DMS53 (cell line): Measurements from ENCODE around the gene C6orf132.
A peak's percentile ranks its signal among the peaks of the same experiment; 100 is the strongest.

Source experiments
- DNase-seq: peaks from one replicate; lab custom pipeline; 2025; lab: John Stamatoyannopoulos, UW

Gene C6orf132

DNA sequence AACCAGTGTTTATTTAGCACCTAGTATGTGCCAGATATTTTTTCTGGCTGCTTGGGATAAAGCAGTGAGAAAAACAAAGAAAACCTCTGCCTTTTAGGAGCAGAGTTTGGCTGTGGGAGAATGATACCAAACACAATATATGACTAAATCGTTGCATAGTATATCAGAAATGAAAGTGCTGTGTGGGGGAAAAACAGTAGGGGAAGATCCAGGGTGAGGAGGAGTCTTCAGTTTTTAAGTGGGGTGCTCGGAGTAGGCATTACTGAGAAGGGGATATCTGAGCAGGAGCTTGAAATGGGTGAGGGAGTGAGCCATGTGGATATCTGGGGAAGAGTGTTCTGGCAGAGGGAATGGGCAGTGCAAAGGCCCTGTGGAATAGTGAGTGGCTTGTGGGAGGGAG, 69.1 kb downstream of the C6orf132 start:
- DNase-seq = no peak

DNA sequence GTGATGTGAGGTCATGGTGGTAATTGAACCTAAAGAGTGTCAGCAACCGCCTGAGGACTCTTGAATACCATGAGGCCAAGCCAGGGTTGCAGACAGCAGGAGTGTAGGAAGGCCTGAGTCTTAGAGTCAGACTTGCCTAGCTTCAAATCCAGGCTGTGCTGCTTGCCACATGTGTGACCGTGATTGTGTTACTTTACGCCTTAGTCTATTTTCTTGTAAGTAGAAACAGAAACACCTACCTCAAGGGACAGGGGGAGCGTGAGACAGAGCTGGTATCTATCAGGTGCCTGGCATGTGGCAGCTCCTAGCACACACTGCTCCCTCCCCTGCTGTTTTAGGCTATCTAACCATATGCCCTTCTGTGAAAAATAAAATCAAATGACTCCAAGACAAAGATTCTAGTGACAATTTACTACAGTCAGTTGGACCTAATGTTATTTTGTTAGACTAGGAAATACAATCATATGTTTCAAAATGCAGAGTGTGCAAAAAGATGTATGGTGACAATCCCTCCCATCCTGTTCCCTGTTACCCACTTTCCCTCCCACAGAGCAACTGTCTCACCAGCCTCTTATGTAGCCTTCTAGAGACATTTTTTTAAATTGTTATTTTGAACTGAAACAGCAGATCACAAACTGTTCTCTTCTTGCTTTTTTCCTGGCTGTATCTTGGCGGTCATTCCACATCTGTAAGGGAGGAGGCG, 70.4 kb downstream of the C6orf132 start:
- DNase-seq = no peak

DNA sequence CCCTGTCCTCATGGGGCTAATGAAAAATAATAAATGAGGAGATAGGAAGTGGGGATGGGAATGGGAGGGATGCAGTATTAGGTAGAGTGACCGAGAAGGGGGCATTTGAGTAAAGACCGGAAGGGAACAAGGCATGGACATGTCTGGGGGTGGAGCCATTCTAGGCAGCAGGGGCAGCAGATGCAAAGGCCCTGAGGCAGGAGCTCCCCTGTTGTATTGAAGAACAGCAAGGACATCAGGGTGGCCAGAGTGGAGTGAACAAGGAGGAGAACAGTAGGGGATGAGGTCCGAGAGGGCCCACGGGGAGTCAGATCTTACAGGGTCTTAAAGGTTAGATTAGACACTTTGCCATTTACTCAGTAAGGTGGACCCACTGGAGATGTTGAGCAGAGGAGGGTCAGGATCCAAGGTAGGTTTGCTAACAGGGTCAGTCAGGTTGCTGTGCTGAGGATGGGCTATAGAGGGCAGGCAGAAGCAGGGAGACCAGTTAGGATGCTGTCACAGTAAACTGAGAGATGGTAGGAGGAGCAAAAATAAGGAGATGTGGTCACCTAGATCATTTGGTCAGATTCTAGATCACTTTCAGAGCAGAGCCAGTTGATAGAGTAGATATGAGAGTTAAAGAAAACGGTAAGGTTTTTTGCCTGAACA, 73.4 kb downstream of the C6orf132 start:
- no peak for DNase-seq

DNA sequence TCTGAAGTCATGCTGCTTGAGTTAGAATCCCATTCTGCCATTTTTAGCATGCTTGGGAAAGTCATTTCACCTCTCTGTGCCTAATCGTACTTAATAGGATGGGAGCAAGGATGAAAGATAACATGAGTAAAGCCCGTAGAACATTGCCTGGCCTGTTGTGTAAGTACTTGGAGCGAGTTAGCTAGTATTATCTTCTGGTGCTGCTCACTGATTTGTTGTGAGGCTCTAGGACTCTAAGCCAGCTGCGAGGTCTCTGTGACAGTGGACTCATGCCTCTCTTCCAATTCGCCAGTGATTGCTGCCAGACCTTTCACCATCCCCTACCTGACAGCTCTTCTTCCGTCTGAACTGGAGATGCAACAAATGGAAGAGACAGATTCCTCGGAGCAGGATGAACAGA, 74.2 kb downstream of the C6orf132 start:
- DNase-seq = no peak

DNA sequence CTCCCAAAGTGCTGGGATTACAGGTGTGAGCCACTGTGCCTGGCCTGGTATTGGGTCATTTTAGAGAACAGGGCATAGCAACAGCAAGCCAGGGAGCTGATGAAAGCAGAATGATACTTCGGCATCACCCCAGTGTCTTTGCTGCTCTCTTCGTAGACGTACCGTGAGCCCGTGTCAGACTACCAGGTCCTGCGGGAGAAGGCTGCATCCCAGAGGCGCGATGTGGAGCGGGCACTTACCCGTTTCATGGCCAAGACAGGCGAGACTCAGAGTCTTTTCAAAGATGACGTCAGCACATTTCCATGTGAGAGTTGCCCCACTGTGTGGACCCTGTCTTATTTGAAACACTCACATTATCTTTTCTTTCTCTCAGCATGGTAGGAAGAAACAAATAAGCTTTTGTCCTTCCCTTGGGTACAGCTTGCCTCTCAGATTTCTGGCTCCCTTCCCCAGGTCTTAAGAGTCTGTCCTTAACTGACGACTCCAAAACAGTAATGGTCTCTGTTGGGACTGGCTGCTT, 76.2 kb downstream of the C6orf132 start:
- no peak for DNase-seq

DNA sequence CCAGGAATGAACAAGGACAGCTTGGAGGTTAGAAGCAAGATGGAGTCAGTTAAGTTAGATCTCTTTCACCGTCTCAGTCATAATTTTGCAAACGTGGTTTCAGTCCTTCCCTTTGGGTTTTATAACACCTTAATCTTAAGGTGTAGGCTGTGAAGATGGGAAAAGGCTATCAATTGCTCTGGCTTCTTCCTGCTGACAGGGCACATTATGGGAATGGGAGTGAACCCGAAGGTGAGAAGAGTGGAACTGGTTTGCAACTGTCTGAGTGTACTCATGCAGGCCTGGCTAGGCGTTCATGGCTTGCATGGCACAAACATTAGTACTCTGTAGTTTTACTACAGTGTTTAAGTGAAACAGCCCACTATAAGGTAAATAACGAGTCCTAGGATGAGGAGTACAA, 82.7 kb downstream of the C6orf132 start:
- DNase-seq = no peak

DNA sequence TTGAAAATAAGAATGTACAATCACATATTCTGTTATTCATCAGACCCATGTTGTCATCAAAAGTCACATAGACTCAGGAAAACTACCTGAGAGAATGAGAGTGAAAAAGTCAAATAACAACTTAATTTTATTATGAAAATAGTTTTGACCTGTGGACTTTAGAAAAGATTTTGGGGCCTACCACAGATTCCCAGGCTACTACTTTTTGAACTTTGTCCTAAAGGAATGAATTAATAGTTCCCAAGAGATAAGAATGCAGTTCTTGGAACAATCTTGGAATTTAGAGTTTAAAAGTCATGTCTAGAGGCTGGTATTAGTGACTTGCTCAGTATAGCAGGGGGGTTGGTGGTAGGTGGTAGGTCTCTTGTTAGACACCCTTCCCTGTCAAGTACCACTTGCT, 88.8 kb downstream of the C6orf132 start:
- no peak for DNase-seq

DNA sequence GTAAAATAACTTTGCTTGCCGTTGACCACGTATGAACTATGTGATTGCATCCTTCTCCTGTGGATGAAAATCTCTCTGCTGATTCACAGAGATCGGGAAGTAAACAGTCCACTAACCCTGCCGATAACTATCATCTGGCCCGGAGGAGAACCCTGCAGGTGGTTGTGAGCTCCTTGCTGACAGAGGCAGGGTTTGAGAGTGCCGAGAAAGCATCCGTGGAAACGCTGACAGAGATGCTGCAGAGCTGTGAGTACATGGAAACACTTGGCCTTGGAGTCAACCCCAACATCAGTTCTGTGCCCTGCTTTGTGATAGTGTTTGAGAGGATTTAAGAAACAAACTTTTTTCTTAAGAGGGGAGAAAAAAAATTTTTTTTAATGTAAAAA, 91.2 kb downstream of the C6orf132 start:
- peak; percentile 19 for DNase-seq
